ENCODE data around the gene SEMA4B. TPM values are rescaled to one million over a fixed set of nuclear protein-coding genes. Genes with fewer than 3 reads are reported as not detected.
A peak's percentile ranks its signal among the peaks of the same experiment; 100 is the strongest.

Gene SEMA4B
- total RNA-seq, 1 donor from 2014 or later: 35.4 TPM

DNA sequence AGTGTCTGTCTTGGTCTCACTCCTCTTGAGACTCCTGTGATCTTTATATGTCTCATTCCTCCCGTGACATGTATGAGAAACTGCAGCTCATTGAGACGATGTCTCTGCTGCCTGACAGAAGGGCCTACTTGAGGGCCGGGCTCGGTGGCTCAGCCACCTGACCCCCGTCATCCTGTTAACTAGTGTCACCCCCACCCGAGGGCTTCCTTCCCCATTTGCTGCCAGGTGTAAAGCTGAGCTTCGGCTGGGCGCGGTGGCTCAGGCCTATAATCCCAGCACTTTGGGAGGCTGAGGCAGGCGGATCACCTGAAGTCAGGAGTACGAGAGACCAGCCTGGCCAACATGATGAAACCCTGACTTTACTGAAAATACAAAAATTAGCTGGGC, 12.7 kb downstream of the SEMA4B start:
- DNase-seq (ENCODE audit: low spot score in 2 of 2, unreplicated experiment in 2 of 2): no peak
- TF ChIP-seq, protein P1, sequence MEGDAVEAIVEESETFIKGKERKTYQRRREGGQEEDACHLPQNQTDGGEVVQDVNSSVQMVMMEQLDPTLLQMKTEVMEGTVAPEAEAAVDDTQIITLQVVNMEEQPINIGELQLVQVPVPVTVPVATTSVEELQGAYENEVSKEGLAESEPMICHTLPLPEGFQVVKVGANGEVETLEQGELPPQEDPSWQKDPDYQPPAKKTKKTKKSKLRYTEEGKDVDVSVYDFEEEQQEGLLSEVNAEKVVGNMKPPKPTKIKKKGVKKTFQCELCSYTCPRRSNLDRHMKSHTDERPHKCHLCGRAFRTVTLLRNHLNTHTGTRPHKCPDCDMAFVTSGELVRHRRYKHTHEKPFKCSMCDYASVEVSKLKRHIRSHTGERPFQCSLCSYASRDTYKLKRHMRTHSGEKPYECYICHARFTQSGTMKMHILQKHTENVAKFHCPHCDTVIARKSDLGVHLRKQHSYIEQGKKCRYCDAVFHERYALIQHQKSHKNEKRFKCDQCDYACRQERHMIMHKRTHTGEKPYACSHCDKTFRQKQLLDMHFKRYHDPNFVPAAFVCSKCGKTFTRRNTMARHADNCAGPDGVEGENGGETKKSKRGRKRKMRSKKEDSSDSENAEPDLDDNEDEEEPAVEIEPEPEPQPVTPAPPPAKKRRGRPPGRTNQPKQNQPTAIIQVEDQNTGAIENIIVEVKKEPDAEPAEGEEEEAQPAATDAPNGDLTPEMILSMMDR (IDR thresholded peaks at IDR 0.05; ENCODE audit: unreplicated experiment): no peak
- Mint-ChIP-seq H3K4me3 (no peak overlapping the region), H3K9me3 (no peaks in the 10 kb centered on the region), H3K27ac (peak overlapping the region; percentile 69), H3K36me3 (peaks cover 7% of the 10 kb centered on the region), H3K4me1 (peaks cover 6% of the 10 kb centered on the region), H3K27me3 (ENCODE audit: low read depth) (no peaks in the 10 kb centered on the region)

DNA sequence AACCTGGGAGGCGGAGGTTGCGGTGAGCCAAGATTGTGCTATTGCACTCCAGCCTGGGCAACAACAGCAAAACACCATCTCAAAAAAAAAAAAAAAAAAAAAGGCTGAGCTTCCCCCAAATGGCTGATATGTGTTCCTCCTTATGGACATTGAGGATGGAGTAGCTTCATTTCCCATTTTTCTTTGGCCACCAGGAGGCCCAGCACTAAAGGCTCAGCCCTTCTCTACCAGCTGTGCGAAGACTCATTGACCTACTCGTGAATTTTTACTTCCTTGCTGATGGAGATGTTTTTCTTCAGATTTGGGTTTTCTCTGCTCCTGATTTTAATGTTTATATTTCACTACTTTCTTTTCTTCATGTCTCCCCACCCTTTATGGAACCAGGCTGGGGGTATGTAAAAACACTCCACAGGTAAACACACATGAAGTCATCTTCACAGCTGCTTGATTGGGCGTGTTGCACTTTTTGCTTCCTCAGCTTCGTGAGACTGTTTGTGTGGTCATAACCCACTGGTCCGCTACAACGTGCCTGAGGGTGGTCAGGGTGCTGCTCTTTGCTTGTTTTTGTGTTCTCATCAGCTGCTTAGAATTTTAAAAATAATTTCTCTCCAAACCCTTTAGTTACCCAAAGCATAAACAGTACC, 13.5 kb downstream of the SEMA4B start:
- no peak for DNase-seq (ENCODE audit: low spot score in 2 of 2, unreplicated experiment in 2 of 2)
- TF ChIP-seq, protein P1 (IDR thresholded peaks at IDR 0.05; ENCODE audit: unreplicated experiment): no peak
- H3K4me1 Mint-ChIP-seq: peaks cover 6% of the 10 kb centered on the region
- no peaks in the 10 kb centered on the region for H3K27me3 Mint-ChIP-seq (ENCODE audit: low read depth)
- H3K36me3 Mint-ChIP-seq: peaks cover 7% of the 10 kb centered on the region
- no peak overlapping the region for H3K27ac Mint-ChIP-seq
- no peak overlapping the region for H3K4me3 Mint-ChIP-seq
- no peaks in the 10 kb centered on the region for H3K9me3 Mint-ChIP-seq

DNA sequence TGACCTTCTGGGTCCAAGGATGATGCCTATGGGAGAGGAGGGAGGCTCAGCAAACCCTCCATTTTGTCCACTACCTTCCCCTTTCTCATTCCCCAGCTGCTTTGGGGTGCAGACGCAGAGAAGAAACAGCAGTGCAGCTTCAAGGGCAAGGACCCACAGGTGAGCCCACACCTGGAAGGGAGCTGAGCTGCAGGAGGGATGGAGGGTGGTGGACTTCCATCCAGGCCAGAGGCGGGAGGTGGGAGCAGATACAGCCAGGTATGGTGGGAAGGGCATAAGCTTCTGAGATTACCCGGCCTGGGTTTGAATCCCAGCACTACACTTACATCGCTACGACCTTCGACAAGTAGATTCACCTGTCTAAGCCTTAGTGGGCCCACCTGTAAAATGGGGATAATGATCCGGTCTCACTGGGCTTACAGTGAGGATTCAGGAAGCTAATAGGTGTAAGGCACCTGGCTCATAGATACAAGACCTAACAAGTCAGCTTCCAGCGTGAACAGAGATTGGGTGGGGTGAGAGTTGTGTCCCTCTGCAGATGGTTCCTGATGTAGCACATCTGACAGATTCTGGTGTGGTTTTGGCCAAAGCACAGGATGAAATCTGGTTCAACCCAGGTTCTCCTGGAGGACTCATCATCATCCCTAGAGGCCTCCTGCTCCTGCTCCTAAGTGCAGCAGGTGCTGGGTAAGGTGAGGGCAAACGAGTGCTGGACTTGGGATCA, 16.7 kb downstream of the SEMA4B start:
- TF ChIP-seq, protein P1 (IDR thresholded peaks at IDR 0.05; ENCODE audit: unreplicated experiment): no peak
- Mint-ChIP-seq H3K27ac (no peak overlapping the region), H3K36me3 (peaks cover 2% of the 10 kb centered on the region), H3K4me3 (no peak overlapping the region), H3K4me1 (peaks cover 6% of the 10 kb centered on the region), H3K9me3 (no peaks in the 10 kb centered on the region), H3K27me3 (ENCODE audit: low read depth) (no peaks in the 10 kb centered on the region)
- DNase-seq (ENCODE audit: low spot score in 2 of 2, unreplicated experiment in 2 of 2): no peak

DNA sequence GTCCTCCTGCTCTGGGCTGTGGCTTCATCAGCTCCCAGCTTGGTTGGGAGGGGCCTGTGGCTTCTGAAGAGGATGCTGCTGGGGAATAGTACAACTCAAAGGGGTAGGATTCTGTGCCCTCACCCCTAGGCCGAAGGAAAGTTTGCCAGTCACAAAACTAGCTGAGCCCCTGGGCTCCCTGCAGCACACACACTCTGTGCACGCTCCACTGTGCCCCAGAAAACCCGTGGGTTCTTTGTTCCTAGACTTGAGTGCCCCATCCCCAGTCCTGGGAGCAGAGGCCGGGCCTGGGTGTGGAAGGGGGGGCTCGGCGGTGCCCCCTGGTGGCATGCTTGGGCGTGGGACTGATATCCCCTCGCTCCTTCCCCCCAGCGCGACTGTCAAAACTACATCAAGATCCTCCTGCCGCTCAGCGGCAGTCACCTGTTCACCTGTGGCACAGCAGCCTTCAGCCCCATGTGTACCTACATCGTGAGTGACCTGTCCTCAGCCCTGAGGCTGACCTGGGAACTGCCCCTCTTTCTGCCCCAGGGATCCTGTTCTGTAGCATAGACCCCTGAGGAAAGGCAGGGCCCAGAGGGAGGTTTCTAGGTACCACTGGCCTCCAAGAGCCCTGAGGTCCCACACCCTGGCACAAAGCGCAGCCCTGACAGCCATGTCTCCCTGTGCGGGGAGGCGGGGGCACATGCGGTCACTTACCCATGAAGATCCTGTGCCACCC, 18.5 kb downstream of the SEMA4B start:
- peak in 1 of 2 experiments; percentile 61 for DNase-seq (ENCODE audit: low spot score in 2 of 2, unreplicated experiment in 2 of 2)
- Mint-ChIP-seq H3K27ac (no peak overlapping the region), H3K36me3 (peaks cover 5% of the 10 kb centered on the region), H3K4me1 (no peaks in the 10 kb centered on the region), H3K27me3 (ENCODE audit: low read depth) (no peaks in the 10 kb centered on the region), H3K4me3 (no peak overlapping the region), H3K9me3 (no peaks in the 10 kb centered on the region)
- TF ChIP-seq, protein P1 (IDR thresholded peaks at IDR 0.05; ENCODE audit: unreplicated experiment): peak; percentile 57

DNA sequence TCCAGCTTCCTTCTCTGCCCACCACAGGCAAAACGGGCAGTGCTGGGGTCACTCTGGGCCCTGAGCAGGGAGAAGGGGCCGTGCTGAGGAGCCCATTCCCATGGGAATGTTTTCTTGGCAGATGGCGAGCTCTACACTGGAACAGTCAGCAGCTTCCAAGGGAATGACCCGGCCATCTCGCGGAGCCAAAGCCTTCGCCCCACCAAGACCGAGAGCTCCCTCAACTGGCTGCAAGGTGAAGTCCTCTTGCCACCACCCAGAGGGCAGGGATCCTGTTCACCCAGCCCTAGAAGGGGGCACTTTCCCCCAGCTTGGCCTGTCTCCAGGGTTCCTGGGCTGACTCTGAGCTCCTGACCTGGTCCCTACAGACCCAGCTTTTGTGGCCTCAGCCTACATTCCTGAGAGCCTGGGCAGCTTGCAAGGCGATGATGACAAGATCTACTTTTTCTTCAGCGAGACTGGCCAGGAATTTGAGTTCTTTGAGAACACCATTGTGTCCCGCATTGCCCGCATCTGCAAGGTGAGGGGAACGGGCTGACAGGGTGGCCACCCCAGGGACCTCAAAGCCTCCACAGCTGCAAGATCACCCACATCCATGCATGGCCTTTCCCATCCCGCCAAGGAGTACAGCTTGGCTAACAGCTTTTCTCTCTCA, 20.2 kb downstream of the SEMA4B start:
- no peak for DNase-seq (ENCODE audit: low spot score in 2 of 2, unreplicated experiment in 2 of 2)
- no peaks in the 10 kb centered on the region for H3K4me1 Mint-ChIP-seq
- TF ChIP-seq, protein P1 (IDR thresholded peaks at IDR 0.05; ENCODE audit: unreplicated experiment): no peak
- H3K27ac Mint-ChIP-seq: no peak overlapping the region
- H3K36me3 Mint-ChIP-seq: peaks cover 7% of the 10 kb centered on the region
- H3K27me3 Mint-ChIP-seq (ENCODE audit: low read depth): no peaks in the 10 kb centered on the region
- no peaks in the 10 kb centered on the region for H3K9me3 Mint-ChIP-seq
- no peak overlapping the region for H3K4me3 Mint-ChIP-seq
